Natural killer cell treated with Interleukin-12 subunit alpha and Interleukin-12 subunit beta and Interleukin-15 and Interleukin-18, amount 100 ng/mL, for 72 hours (primary cell): ENCODE results near the gene BCAS3. TPM values are rescaled to one million over a fixed set of nuclear protein-coding genes. Genes with fewer than 3 reads are reported as not detected.
"Not testable (repeated sequence)": the region's sequence is repeated elsewhere in the genome, so short reads cannot be mapped to it uniquely, and the experiment has no call there.

Source experiments
- ATAC-seq, 2 donors: fragments of 150-1000 bp; cut with Tn5 transposase in 1 of 2; sonication (Bioruptor Pico), chemical (Tn5 transposase) in 1 of 2; 2 replicates each; pipeline ENCODE4 v1.10.0; 2021
- DNase-seq: peaks from one replicate; pipeline ENCODE4 v3.0.0; 2022; ENCODE audit warnings: low spot score
- H3K27ac Mint-ChIP-seq, 2 donors: 1 replicate in 1 of 2; 2 replicates in 1 of 2; pipeline ENCODE4 v1.8.0; 2022; ENCODE audit warnings: mixed read lengths in 2 of 2, mild to moderate bottlenecking in 1 of 2, moderate library complexity in 1 of 2
- H3K27me3 Mint-ChIP-seq, 2 donors: 1 replicate in 1 of 2; 2 replicates in 1 of 2; pipeline ENCODE4 v1.8.0; 2022; ENCODE audit warnings: mixed read lengths in 2 of 2
- H3K36me3 Mint-ChIP-seq: one replicate; pipeline ENCODE4 v1.8.0; 2022; ENCODE audit warnings: mixed read lengths
- H3K4me1 Mint-ChIP-seq, 2 donors: 1 replicate in 1 of 2; 2 replicates in 1 of 2; pipeline ENCODE4 v1.8.0; 2022; ENCODE audit warnings: low read depth in 2 of 2, mixed read lengths in 2 of 2, mild to moderate bottlenecking in 1 of 2
- H3K4me3 Mint-ChIP-seq: one replicate; pipeline ENCODE4 v1.8.0; 2022; ENCODE audit warnings: mixed read lengths
- H3K9me3 Mint-ChIP-seq: 2 replicates; pipeline ENCODE4 v1.8.0; 2022; ENCODE audit warnings: mixed read lengths
- total RNA-seq, 2 donors: library from RNA; stranded (reverse); gene quantifications; one replicate each; pipeline ENCODE4 v1.2.3, GENCODE V29; 2022

The BCAS3 gene
- total RNA-seq, 2 donors from 2014 or later = 19.5 to 26.4 TPM

DNA sequence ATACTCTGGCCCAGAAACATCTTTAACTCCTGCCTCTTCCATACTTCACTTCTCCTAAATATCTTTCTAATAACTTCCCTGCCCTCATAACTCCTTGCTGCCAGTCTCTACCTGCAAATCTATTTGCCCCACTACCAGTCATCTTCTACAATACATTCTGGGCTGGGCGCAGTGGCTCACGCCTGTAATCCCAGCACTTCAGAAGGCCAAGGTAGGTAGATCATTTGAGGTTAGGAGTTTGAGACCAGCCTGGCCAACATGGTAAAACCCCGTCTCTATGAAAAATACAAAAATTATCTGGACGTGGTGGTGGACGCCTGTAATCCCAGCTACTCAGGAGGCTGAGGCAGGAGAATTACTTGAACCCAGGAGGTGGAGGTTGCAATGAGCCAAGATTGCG is 763.9 kb downstream of the BCAS3 start:
- not testable (repeated sequence) for DNase-seq, H3K27ac Mint-ChIP-seq, ATAC-seq, H3K4me1 Mint-ChIP-seq, H3K4me3 Mint-ChIP-seq
- peaks cover 39 to 43% of the 10 kb centered on the region in 2 donors for H3K27me3 Mint-ChIP-seq
- H3K36me3 Mint-ChIP-seq = peaks cover 15% of the 10 kb centered on the region
- peaks cover 11% of the 10 kb centered on the region for H3K9me3 Mint-ChIP-seq

DNA sequence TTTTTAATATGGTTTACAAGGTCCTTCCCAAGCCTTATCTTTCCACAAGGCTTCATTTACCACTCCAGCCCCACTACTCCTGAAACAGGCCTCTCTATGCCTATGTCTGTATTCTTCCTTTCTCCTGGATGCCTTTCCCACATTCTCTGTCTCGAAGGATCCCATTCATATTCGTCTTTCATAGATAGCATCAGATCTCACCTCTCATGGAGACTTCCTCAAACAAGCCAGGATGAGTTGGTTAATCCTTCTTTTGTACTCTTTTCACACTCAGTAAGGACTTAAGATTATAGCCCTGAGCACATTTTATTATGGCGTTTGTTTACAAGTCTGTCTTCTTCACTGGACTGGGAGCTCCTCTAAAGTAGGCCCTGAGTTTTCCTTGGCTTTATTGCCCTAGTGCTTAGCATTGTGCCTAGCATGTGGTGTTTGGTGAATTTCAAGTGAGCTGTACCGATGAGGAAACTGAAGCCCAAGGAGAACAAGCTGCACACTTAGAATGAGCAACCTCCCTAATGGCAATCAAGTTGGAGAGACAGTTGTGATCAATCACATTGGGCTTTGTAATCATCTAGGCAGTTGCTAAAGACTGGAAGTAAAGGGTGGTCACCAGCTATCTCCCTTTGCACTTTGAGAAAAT is 764.6 kb downstream of the BCAS3 start:
- H3K4me3 Mint-ChIP-seq = no peak overlapping the region
- H3K9me3 Mint-ChIP-seq = peaks cover 7% of the 10 kb centered on the region
- ATAC-seq (no peak), DNase-seq (no peak)
- H3K36me3 Mint-ChIP-seq = peaks cover 10% of the 10 kb centered on the region
- no peak overlapping the region for H3K27ac Mint-ChIP-seq
- H3K4me1 Mint-ChIP-seq = peaks cover 0 to 5% of the 10 kb centered on the region in 2 donors
- peaks cover 39 to 43% of the 10 kb centered on the region in 2 donors for H3K27me3 Mint-ChIP-seq

Other genes starting within 250 kb of the BCAS3 start
- gene APPBP2, start 151.6 kb upstream of the BCAS3 start, total RNA-seq = 10 to 100 TPM; 24.0 to 29.4 TPM
- 10 to 100 TPM; 16.3 to 18.3 TPM for gene PPM1D, start 77.7 kb upstream of the BCAS3 start, total RNA-seq